ENCODE measurements around the gene LAPTM5. TPM values are rescaled to one million over a fixed set of nuclear protein-coding genes. Genes with fewer than 3 reads are reported as not detected.

LAPTM5 gene
- total RNA-seq, 1 donor from 2014 or later = 424 TPM

DNA sequence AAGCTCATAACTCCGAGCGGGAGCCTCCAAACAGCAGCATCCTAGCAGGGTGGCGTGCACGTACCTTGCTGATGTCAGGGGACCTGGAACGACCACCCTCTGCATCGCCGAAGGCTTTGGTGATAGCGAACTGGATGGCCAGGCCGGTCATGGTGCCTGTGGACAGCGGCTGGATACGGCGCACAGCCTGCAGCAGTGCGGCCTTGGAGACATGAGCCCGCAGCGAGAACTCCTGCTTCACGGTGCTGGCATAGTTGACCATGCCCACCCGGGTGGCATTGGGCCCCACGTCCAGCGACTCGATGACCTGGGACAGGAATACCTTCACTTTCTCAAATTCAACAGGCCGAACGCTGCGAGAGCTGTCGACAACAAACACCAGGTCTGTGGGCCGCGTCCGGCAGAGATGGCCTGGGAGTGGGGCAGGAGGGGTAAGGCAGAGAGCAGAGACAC is 36.2 kb downstream of the LAPTM5 start:
- Histone ChIP-seq H3K27me3 (no peaks in the 10 kb centered on the region), H3K4me3 (no peak overlapping the region), H3K9me3 (no peaks in the 10 kb centered on the region), H3K27ac (no peak overlapping the region), H3K36me3 (no peaks in the 10 kb centered on the region), H3K4me1 (peaks cover 8% of the 10 kb centered on the region)
- no peak for TF ChIP-seq CTCF (IDR thresholded peaks at IDR 0.05)
- intact Hi-C loops (cut with DNase I) = loop anchor here (5.0 kb wide), 1 partner anchor 56 kb away; no protein-coding TSS in a partner anchor
- DNase-seq = no peak
- ATAC-seq = no peak

DNA sequence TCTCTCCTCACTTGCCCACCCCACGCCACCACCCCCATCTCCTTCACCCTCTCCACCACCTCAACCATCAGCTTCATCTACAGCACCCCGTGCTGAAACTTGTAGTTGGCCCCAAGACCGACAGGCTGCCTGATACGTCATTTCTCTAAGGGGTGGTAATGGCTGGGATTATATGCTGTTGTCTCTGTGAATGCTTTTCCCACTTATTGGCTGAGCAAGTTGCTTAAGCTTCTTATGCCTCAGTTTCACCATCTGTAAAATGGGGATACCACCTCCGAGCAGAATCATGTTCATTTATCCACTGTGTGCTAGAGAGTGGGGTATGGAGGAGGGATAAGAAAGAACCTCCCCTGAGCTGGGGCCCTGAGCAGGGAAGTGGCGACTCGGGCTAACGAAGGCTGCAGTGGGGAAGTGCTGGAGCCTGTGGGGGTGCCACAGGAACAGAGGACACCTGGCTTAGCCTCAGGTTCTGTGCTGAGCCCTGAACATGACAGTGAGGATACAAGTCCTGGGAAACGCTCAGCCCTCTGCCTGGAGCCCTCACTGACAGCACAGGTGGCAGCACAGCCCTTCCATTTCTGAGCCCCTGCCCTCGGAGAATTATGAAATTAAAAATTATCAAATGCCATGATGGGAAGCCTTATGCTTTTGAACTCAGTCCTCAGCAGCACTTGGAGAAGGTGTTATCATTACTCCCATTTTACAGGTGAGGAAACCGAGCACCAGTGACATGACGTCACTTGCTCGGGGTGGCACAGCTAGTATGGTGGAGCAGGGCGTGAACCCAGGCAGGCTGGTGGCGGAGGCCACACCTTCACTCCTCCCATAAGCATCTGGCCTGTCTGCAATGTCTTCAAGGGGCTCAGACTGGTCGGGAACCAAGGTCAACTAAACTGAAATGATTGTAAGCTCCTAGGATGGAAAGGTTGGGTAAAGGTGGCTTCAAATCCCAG is 37.0 kb downstream of the LAPTM5 start:
- Histone ChIP-seq H3K9me3 (peaks cover 1% of the 10 kb centered on the region), H3K27me3 (no peaks in the 10 kb centered on the region)
- intact Hi-C loops (cut with DNase I) = loop anchor here (5.0 kb wide), 1 partner anchor 57 kb away; no protein-coding TSS in a partner anchor

DNA sequence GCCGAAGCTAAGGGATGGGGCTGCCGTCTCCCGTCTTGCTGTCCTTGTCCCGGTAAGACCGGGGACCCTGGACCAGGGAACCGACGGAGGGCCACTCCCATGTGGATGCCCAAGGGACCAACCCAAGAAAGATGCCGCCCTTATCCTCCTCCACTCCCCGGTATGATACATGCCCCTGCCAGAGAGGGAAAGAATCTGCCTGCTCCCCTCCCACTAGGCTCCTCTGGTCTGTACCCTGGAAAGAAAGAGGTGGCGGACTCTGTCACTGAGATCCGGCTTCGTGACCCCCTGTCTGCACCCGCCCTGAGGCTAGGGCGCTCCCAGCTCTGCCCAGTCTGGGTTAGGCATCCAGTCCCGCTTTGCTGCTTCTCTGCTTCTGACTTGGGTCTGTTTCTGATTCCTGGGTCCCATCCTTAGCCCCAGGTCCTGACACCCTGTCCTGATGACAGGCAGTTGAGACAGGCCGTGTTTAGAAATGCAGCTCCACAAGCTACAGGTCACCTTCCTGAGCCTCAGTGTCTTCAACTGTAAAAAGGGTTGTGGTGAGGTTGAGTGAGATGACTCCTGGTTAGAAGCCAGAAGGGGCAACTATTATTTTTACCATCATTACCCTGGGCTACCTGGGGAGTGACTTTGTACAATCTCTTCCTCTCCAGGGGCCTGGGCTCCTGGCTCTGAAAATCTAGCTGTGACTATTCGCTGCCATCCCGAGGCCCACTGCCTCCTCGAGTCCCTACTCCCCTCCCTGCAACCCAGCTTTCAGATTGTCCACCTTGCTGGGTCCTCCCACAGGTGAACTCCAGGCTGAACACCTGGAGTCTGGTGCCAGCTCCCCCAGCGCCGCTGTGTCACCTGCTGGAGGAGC is 37.9 kb downstream of the LAPTM5 start:
- H3K4me1 ChIP-seq = peaks cover 8% of the 10 kb centered on the region
- peaks cover 5% of the 10 kb centered on the region for H3K9me3 ChIP-seq
- no peaks in the 10 kb centered on the region for H3K27me3 ChIP-seq
- intact Hi-C loops (cut with DNase I) = loop anchor here (5.0 kb wide), 1 partner anchor 58 kb away; no protein-coding TSS in a partner anchor
- H3K36me3 ChIP-seq = no peaks in the 10 kb centered on the region
- peak overlapping the region; percentile 75 for H3K4me3 ChIP-seq
- H3K27ac ChIP-seq = peak overlapping the region; percentile 98
- no peak for TF ChIP-seq CTCF (IDR thresholded peaks at IDR 0.05)
- DNase-seq = no peak
- no peak for ATAC-seq

More for the DNA sequence above, 37.0 kb downstream of the LAPTM5 start:
- H3K4me3 ChIP-seq = no peak overlapping the region
- H3K36me3 ChIP-seq = no peaks in the 10 kb centered on the region
- no peak for DNase-seq
- no peak for ATAC-seq
- H3K4me1 ChIP-seq = peaks cover 8% of the 10 kb centered on the region
- H3K27ac ChIP-seq = no peak overlapping the region
- no peak for TF ChIP-seq CTCF (IDR thresholded peaks at IDR 0.05)

DNA sequence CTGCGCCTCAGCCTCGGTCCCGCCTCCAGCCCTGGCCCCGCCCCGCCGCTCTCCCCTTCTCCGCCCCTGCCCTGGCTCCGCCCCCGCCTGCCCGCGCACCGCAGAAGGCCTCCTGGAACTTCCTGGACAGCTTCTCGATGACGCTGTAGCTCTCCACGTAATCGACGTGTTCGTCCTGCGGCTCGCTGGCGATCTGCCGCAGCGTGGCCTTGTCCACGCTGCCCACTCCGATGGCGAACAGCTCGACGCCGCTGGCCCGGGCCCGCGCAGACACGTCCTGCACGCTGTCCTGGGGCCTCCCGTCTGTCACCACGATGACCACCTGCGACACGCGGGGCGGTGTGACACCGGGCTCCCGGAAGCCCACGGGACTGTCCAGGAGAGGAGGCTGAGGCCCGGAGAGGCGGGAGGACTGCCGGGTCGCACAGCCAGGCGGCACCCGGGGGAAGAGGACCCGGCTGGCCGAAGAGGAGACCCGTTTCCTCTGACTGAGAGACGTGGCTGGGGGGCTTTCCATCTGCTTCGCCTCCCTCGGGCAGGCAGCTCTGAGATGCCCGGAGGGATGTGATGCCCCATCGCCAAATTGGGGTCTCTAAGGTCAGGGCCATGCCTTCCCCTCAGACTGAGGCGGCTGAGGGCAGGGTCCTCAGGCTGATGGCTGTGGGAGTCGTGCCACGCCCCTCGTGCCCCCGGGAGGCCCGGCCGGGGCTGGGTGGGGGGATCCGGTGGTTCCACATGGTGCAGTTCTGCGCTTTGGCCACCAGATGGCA is 38.8 kb downstream of the LAPTM5 start:
- Histone ChIP-seq H3K36me3 (no peaks in the 10 kb centered on the region), H3K9me3 (peaks cover 5% of the 10 kb centered on the region), H3K27me3 (no peaks in the 10 kb centered on the region), H3K27ac (peak overlapping the region; percentile 98), H3K4me1 (peaks cover 8% of the 10 kb centered on the region), H3K4me3 (peak overlapping the region; percentile 75)
- DNase-seq (peak; percentile 90), ATAC-seq (peak; percentile 87)
- peak; percentile 98 for TF ChIP-seq CTCF (IDR thresholded peaks at IDR 0.05)
- intact Hi-C loops (cut with DNase I) = no loop called here
